ENCODE results near the gene HES3.
A peak's percentile ranks its signal among the peaks of the same experiment; 100 is the strongest.

The HES3 gene

GRCh38 chr1:6281511-6282402 lies 37.8 kb downstream of the HES3 start:
- DNase-seq, result no peak

- DNase-seq, result no peak
These were observed 38.7 kb downstream of the HES3 start for GRCh38 chr1:6282577-6283270.

DNA sequence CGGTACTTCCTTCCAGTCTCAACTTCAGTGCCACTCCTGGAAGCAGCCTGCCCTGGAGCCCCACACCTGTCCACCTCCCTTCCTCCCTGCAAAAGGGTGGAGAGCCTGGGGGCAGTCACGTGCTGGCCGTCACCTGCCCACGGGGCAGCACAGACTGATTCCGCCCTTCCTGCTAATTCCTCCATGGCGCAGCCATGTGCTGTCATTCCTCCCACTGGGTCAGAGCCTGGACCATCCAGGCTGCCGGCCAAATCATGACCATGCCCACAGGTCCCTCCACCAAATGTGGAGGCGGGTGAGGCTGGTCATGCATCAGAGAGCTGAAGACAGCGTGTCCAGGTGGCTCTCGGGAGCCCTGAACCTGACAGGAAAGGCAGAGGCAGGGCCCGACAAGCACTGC lies 41.4 kb downstream of the HES3 start:
- DNase-seq, result no peak

GRCh38 chr1:6286266-6286665 lies 42.3 kb downstream of the HES3 start:
- DNase-seq, result no peak

GRCh38 chr1:6287029-6287428 lies 43.0 kb downstream of the HES3 start:
- DNase-seq, result no peak

- DNase-seq, result no peak
These were observed 43.5 kb downstream of the HES3 start for GRCh38 chr1:6287431-6287886.

DNA sequence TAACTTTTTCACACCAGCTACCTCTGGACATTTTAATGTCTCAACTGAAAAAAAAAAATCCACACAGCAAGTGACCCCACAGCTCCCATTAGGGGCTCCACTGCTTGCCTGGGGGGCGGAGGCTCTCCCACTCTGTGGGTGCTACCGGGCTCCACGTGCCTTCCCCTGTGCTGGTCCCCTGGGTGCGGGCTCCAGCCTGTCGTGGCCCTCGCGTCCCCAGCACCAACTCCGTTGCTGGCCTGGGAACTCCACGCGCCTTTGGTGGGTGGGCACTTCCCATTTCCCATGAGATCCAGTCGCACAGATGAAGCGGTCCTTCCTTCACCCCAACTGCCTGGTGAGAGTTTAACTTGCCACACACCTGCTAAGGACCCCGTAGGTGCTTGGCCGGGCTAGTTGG lies 44.0 kb downstream of the HES3 start:
- DNase-seq, result no peak

GRCh38 chr1:6288665-6289064 lies 44.7 kb downstream of the HES3 start:
- no peak for DNase-seq

GRCh38 chr1:6292102-6292501 lies 48.1 kb downstream of the HES3 start:
- DNase-seq, result no peak

DNA sequence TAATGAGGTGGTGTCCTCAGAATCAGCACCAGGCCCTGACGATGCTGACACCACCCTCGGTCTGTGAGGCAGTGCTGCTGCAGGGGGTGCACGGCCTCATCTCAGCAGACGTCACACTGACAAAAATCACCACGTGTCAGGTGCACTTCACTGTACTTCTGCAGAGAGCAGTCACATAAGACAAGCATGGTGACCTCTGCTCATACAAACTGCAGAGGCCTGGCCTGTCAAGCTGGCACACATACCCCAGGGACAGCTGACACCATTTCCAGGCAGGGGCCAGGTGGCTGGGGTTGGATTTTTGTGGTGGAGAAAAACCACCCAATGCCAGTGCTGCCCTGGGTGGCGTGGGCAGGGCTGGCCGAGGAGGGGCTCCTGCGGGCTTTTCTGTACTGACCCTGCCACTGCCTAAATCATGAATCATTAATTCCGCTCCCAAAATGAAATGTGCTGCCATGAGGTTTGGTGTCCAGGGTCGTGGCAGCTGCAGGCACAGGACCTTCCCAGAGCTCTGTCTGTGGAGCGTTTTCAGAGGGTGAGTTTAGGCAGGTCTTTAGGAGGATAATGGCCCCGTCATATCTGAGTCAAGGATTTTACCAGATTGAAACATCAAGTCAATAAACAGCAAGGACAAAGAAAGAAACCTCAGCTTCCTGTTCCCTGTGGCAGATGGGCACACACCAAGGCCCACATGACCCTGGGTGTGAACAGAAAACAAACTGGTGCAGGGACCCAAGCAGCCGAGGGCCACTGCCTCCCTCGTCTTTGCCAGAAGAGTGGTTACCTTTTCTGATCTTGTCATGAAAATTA lies 50.3 kb downstream of the HES3 start:
- peak; percentile 11 for DNase-seq

DNA sequence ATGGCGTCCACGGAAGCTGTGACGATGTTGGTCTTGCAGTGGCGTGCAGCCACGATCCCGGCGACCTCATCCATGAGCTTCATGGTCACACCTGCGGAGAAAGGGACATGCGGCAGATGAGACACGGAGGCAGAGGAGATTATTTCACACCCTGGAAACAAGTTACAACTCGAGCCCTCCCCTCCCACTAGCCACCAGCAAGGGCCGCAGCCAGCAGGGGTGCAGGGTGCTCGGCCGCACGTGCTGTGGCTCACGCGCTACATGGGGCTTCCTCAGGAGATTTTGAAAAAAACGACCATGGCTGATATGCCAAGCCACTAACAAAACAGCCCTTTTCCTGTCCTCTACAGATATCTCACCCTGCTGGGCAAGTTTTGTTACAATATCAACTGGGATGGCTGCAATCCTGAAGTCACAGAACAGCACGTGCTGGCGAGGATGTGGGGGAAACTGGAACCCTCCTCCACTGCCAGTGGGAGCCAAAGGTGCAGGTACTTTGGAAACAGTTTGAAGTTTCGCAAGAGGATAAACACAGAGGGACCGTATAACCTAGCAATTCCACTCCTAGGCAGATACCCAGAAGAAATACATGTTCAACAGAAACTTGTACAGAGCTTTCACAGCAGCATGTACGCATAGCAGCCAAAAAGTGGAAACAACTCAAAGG lies 51.0 kb downstream of the HES3 start:
- DNase-seq, result peak; percentile 22
